HCT116 (cell line): ENCODE results near the gene TRIM65. TPM values are rescaled to one million over a fixed set of nuclear protein-coding genes. Genes with fewer than 3 reads are reported as not detected.

Experiments
- ATAC-seq: fragments of 200-7000 bp; cut with Tn5 transposase; 2 replicates; pipeline ENCODE4 v1.9.1; 2020; ENCODE audit warnings: mild to moderate bottlenecking, moderate library complexity
- BruUV-seq: library from RNA; stranded (reverse); fragments of 400-500 nt; replicated peaks from 2 replicates; lab custom pipeline; 2021; lab: Mats Ljungman, UMichigan
- CTCF ChIA-PET: fragments of 300-600 bp; sonication (Branson Sonifier 250); formaldehyde crosslinking; loops from one replicate; lab custom pipeline; 2021; ENCODE audit warnings: antibody characterized with exemption; lab: Charles Lee
- POLR2A ChIA-PET: fragments of 300-600, 350-600 bp; sonication (Branson Sonifier 250); formaldehyde crosslinking; loops from one replicate; lab custom pipeline; 2021; ENCODE audit warnings: antibody characterized with exemption; lab: Charles Lee
- RAD21 ChIA-PET, 2 experiments: fragments of 300-600 bp; sonication (Branson Sonifier 250); formaldehyde crosslinking; loops; one replicate each; lab custom pipeline; 2023; ENCODE audit warnings: low total read pairs in 2 of 2; ENCODE audit not compliant: uncharacterized antibody in 2 of 2, unreplicated experiment in 2 of 2, low non-redundant PET in 1 of 2; lab: Charles Lee
- DNase-seq: peaks from one replicate; pipeline ENCODE4 v3.0.0-alpha.2; 2010; ENCODE audit warnings: low read depth, low spot score
- H2AFZ ChIP-seq: fragments of 200-600 bp; shearing (Covaris generic), sonication (generic); 2 replicates; pipeline ENCODE4 v1.6.1; 2017; ENCODE audit warnings: low read depth, mixed run types, mixed read lengths, antibody characterized with exemption, low read length; ENCODE audit not compliant: poor library complexity, severe bottlenecking
- H3K27ac ChIP-seq: 2 replicates; pipeline ENCODE4 v1.5.1; 2012; ENCODE audit warnings: low read depth, low read length
- H3K27me3 ChIP-seq: fragments of 200-600 bp; sonication (generic); 2 replicates; pipeline ENCODE4 v1.6.1; 2016; ENCODE audit warnings: mixed run types, low read length, mixed read lengths; ENCODE audit not compliant: insufficient read depth
- H3K36me3 ChIP-seq, 2 experiments: fragments of 200-500 bp in 1 of 2; fragments of 200-600 bp in 1 of 2; sonication (Bioruptor generic) in 1 of 2; sonication (generic) in 1 of 2; 2 replicates each; pipeline versions ENCODE4 v1.5.1 to v1.6.1; 2014 to 2016; ENCODE audit warnings: low read length in 2 of 2, inconsistent platforms in 1 of 2, mixed read lengths in 1 of 2, mixed run types in 1 of 2; ENCODE audit not compliant: insufficient read depth in 2 of 2, control insufficient read depth in 1 of 2
- H3K4me1 ChIP-seq, 2 experiments: fragments of 200-600 bp in 1 of 2; sonication (generic) in 1 of 2; 2 replicates each; pipeline versions ENCODE4 v1.5.1 to v1.6.1; 2012 to 2017; ENCODE audit warnings: low read length in 2 of 2, inconsistent platforms in 1 of 2, mild to moderate bottlenecking in 1 of 2, mixed read lengths in 1 of 2, mixed run types in 1 of 2, moderate library complexity in 1 of 2; ENCODE audit not compliant: insufficient read depth in 2 of 2, control insufficient read depth in 1 of 2
- H3K4me2 ChIP-seq: fragments of 200-600 bp; sonication (generic); 2 replicates; pipeline ENCODE4 v1.6.1; 2017; ENCODE audit warnings: mixed run types, low read length, mixed read lengths
- H3K4me3 ChIP-seq, 2 experiments: fragments of 200-600 bp in 1 of 2; sonication (generic) in 1 of 2; replicated peaks in 1 of 2; 2 replicates each; pipeline ENCODE4 v1.5.1; 2011 to 2016; ENCODE audit warnings: low read length in 2 of 2, control low read depth in 1 of 2, low read depth in 1 of 2, mild to moderate bottlenecking in 1 of 2, mixed read lengths in 1 of 2, mixed run types in 1 of 2
- H3K79me2 ChIP-seq: fragments of 200-600 bp; sonication (generic); 2 replicates; pipeline ENCODE4 v1.6.1; 2017; ENCODE audit warnings: mild to moderate bottlenecking, mixed run types, low read length, moderate library complexity, mixed read lengths; ENCODE audit not compliant: insufficient read depth
- H3K9ac ChIP-seq: fragments of 200-600 bp; sonication (generic); 2 replicates; pipeline ENCODE4 v1.6.1; 2016; ENCODE audit warnings: low read length, mixed read lengths
- H3K9me2 ChIP-seq: fragments of 200-600 bp; sonication (generic), shearing (Covaris generic); 2 replicates; pipeline ENCODE4 v1.6.1; 2017; ENCODE audit warnings: mixed run types, mild to moderate bottlenecking, moderate library complexity; ENCODE audit not compliant: insufficient read depth
- H3K9me3 ChIP-seq, 2 experiments: fragments of 200-500 bp in 1 of 2; fragments of 200-600 bp in 1 of 2; sonication (Bioruptor generic) in 1 of 2; sonication (generic) in 1 of 2; 2 replicates each; pipeline ENCODE4 v1.6.1; 2014 to 2017; ENCODE audit warnings: low read length in 2 of 2, mixed read lengths in 2 of 2, inconsistent platforms in 1 of 2, low read depth in 1 of 2, mild to moderate bottlenecking in 1 of 2, mixed run types in 1 of 2, moderate library complexity in 1 of 2; ENCODE audit not compliant: control insufficient read depth in 1 of 2, insufficient read depth in 1 of 2
- H4K20me1 ChIP-seq: fragments of 200-600 bp; sonication (generic), shearing (Covaris generic); 2 replicates; pipeline ENCODE4 v1.6.1; 2017; ENCODE audit warnings: mixed run types, mild to moderate bottlenecking, moderate library complexity; ENCODE audit not compliant: insufficient read depth
- CBX3 ChIP-seq: IDR thresholded peaks from 2 replicates; pipeline ENCODE4 v1.6.1; 2012; ENCODE audit warnings: low read depth
- CEBPB ChIP-seq: IDR thresholded peaks from 2 replicates; pipeline ENCODE4 v1.6.1; 2012; ENCODE audit warnings: low read depth
- EGR1 ChIP-seq: IDR thresholded peaks from 2 replicates; pipeline ENCODE4 v1.6.1; 2012; ENCODE audit warnings: low read depth
- EZH2 ChIP-seq: fragments of 200-600 bp; sonication (generic); IDR thresholded peaks from 2 replicates; pipeline ENCODE4 v1.6.1; 2017; ENCODE audit warnings: antibody characterized with exemption, mixed run types
- EZH2phosphoT487 ChIP-seq: fragments of 200-600 bp; IDR thresholded peaks from 2 replicates; pipeline ENCODE4 v1.6.1; 2018; ENCODE audit warnings: antibody characterized with exemption, borderline replicate concordance
- FOSL1 ChIP-seq: IDR thresholded peaks from 2 replicates; pipeline ENCODE4 v1.6.1; 2012; ENCODE audit warnings: low read depth
- JUND ChIP-seq: IDR thresholded peaks from 2 replicates; pipeline ENCODE4 v1.6.1; 2012
- MAX ChIP-seq: IDR thresholded peaks from 2 replicates; pipeline ENCODE4 v1.6.1; 2012
- POLR2A ChIP-seq: IDR thresholded peaks from 2 replicates; pipeline ENCODE4 v1.7.0; 2011; ENCODE audit warnings: borderline replicate concordance; ENCODE audit not compliant: insufficient read depth, insufficient read length; ENCODE audit errors: extremely low read depth
- POLR2AphosphoS5 ChIP-seq: IDR thresholded peaks from 2 replicates; pipeline ENCODE4 v1.6.1; 2011; ENCODE audit warnings: mild to moderate bottlenecking, low read depth, low read length, moderate library complexity
- SIN3A ChIP-seq: IDR thresholded peaks from 2 replicates; pipeline ENCODE4 v1.6.1; 2012; ENCODE audit warnings: low read depth
- SP1 ChIP-seq: IDR thresholded peaks from 2 replicates; pipeline ENCODE4 v1.6.1; 2012; ENCODE audit warnings: low read depth
- YY1 ChIP-seq: IDR thresholded peaks from 2 replicates; pipeline ENCODE4 v1.6.1; 2011; ENCODE audit warnings: low read length, low read depth, moderate library complexity, mild to moderate bottlenecking; ENCODE audit not compliant: insufficient replicate concordance; ENCODE audit errors: extremely low read depth
- ZFX ChIP-seq: fragments of 450-650 bp; IDR thresholded peaks from 2 replicates; pipeline ENCODE4 v1.6.1; 2017
- intact Hi-C: fragments of 100-400 bp; cut with micrococcal nuclease; formaldehyde crosslinking; loops from 2 replicates; pipeline ENCODE4 v1.10.0; 2022
- total RNA-seq: library from RNA; stranded (reverse); gene quantifications from one replicate; pipeline ENCODE4 v1.2.1, GENCODE V29; 2021; ENCODE audit not compliant: unreplicated experiment
- TF ChIP-seq, protein P1 (sequence below): IDR thresholded peaks from 2 replicates; pipeline ENCODE4 v1.6.1; 2011; ENCODE audit warnings: mild to moderate bottlenecking, low read length, moderate library complexity; ENCODE audit not compliant: insufficient replicate concordance; ENCODE audit errors: extremely low read depth

Gene TRIM65
- total RNA-seq, 1 experiment from 2014 or later: 53.0 TPM

DNA sequence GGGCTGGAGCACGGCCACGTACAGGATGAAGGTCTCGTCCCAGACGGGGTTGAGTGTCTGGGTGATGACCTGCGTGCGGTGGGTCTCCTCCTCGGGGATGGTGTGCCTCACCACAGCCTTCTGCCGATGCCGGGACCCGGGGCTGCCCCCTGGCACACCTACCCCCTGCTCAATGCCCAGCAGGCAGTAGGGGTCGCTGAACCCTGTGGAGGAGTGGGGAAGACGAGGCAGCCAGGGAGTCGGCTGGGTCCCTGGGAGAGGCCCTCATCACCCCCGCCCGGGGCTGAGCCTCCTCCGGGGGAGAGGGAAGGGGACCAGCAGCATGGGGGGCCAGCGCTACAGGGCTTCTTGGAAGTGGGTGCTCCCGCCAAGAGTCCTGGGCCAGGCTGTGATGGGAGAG is 54.3 kb downstream of the TRIM65 start:
- BruUV-seq: no TSS peak

More for the DNA sequence above, 54.3 kb downstream of the TRIM65 start:
- RAD21 ChIA-PET: no interaction called here
- POLR2A ChIA-PET: no interaction called here
- Histone ChIP-seq H3K27ac (no peak overlapping the region), H3K4me3 (no peak overlapping the region), H2AFZ (no peak overlapping the region), H3K79me2 (no peaks in the 10 kb centered on the region), H3K4me1 (peaks cover 33 to 51% of the 10 kb centered on the region in 2 experiments), H3K36me3 (peaks cover 10% of the 10 kb centered on the region in 2 experiments; a peak in 3 of 4 replicates), H3K27me3 (no peaks in the 10 kb centered on the region), H3K4me2 (no peak overlapping the region), H3K9me2 (no peaks in the 10 kb centered on the region), H4K20me1 (no peaks in the 10 kb centered on the region), H3K9ac (no peak overlapping the region), H3K9me3 (no peaks in the 10 kb centered on the region)
- intact Hi-C loops: no loop called here
- no peak for ATAC-seq
- CTCF ChIA-PET: no interaction called here
- TF ChIP-seq ZFX: no peak
- TF ChIP-seq POLR2A: no peak
- TF ChIP-seq EZH2: no peak
- no peak for TF ChIP-seq YY1
- TF ChIP-seq SIN3A: no peak
- no peak for TF ChIP-seq CEBPB
- no peak for TF ChIP-seq JUND
- TF ChIP-seq, protein P1, sequence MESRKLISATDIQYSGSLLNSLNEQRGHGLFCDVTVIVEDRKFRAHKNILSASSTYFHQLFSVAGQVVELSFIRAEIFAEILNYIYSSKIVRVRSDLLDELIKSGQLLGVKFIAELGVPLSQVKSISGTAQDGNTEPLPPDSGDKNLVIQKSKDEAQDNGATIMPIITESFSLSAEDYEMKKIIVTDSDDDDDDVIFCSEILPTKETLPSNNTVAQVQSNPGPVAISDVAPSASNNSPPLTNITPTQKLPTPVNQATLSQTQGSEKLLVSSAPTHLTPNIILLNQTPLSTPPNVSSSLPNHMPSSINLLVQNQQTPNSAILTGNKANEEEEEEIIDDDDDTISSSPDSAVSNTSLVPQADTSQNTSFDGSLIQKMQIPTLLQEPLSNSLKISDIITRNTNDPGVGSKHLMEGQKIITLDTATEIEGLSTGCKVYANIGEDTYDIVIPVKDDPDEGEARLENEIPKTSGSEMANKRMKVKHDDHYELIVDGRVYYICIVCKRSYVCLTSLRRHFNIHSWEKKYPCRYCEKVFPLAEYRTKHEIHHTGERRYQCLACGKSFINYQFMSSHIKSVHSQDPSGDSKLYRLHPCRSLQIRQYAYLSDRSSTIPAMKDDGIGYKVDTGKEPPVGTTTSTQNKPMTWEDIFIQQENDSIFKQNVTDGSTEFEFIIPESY: no peak
- no peak for TF ChIP-seq SP1
- no peak for TF ChIP-seq EZH2phosphoT487
- no peak for TF ChIP-seq MAX
- TF ChIP-seq CBX3: no peak
- TF ChIP-seq FOSL1: no peak
- no peak for TF ChIP-seq POLR2AphosphoS5
- no peak for TF ChIP-seq EGR1
- DNase-seq: no peak
